Fibroblast of villous mesenchyme (primary cell): ENCODE measurements around the gene IFT27. TPM values are rescaled to one million over a fixed set of nuclear protein-coding genes. Genes with fewer than 3 reads are reported as not detected.
"Not testable (repeated sequence)": the region's sequence is repeated elsewhere in the genome, so short reads cannot be mapped to it uniquely, and the experiment has no call there.

Experiments
- DNase-seq: peaks from one replicate; pipeline ENCODE4 v3.0.0-alpha.2; 2010; ENCODE audit warnings: low read depth
- H3K4me3 ChIP-seq: 2 replicates; pipeline ENCODE4 v1.5.1; 2011; ENCODE audit warnings: low read depth, mild to moderate bottlenecking, low read length
- CTCF ChIP-seq: IDR thresholded peaks from 2 replicates; pipeline ENCODE4 v1.5.1; 2012; ENCODE audit warnings: low read depth, mild to moderate bottlenecking, low read length; ENCODE audit not compliant: insufficient read depth
- total RNA-seq: library from RNA; depleted of rRNA; stranded (reverse); fragments of >200 nt; gene quantifications from 2 replicates; pipeline ENCODE4 v1.2.3, GENCODE V29; 2012

The IFT27 gene
- total RNA-seq, 1 donor: 16.0 TPM

DNA sequence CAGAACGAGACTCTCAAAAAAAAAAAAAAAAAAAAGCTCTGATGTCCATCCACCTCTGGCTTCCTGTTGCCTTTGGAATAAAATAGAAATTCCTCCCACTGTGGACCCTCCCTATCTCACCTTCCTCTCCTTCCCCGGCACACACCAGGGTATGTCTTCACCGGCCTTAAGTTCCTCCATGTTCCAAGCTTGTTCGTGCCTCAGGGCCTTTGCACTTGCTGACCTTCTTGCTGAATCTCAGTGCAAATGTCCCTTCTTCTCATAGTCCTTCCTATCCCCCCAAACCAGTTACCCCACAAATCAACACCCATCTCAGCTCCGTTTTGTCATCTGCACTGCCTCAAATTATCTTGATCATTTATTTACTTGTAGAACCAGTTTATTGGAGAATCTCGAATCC is 20.6 kb downstream of the IFT27 start:
- H3K4me3 ChIP-seq: no peak overlapping the region
- no peak for TF ChIP-seq CTCF
- DNase-seq: no peak

DNA sequence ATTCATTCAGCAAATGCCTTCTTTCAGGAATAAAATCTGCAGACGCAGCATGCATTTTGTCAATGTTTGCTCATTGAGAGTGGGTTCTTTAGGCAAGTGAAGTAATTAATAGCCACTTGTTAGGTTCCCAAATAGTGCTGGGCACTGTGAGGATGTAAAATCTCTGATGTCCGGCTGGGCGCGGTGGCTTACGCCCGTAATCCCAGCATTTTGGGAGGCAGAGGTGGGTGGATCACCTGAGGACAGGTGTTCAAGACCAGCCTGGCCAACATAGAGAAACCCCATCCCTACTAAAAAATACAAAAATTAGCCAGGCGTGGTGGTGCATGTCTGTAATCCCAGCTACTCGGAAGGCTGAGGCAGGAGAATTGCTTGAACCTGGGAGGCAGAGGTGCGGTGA is 21.0 kb downstream of the IFT27 start:
- not testable (repeated sequence) for H3K4me3 ChIP-seq, DNase-seq

DNA sequence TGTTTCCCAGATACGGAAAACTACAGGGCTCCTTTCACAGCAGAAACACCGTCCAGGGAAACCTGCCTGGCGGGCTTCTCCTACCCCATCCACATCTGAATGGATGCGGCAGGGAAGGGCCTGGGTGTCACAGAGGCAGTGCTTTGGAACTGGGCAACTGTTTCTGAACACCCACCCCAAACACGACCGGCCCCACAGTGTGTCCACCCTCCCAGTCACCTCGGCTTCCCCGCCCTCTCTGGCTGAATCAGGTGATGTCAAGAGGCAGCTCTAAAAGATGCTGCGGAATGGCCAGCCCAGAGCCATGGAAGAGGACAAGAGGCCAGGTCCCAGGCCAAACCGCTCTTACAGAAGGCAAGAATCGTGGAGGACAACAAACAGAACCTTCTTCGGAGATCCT is 22.0 kb downstream of the IFT27 start:
- no peak for DNase-seq
- H3K4me3 ChIP-seq: no peak overlapping the region
- no peak for TF ChIP-seq CTCF

GRCh38 chr22:36753120-36753802 is 22.7 kb downstream of the IFT27 start:
- no peak overlapping the region for H3K4me3 ChIP-seq
- no peak for TF ChIP-seq CTCF
- no peak for DNase-seq

DNA sequence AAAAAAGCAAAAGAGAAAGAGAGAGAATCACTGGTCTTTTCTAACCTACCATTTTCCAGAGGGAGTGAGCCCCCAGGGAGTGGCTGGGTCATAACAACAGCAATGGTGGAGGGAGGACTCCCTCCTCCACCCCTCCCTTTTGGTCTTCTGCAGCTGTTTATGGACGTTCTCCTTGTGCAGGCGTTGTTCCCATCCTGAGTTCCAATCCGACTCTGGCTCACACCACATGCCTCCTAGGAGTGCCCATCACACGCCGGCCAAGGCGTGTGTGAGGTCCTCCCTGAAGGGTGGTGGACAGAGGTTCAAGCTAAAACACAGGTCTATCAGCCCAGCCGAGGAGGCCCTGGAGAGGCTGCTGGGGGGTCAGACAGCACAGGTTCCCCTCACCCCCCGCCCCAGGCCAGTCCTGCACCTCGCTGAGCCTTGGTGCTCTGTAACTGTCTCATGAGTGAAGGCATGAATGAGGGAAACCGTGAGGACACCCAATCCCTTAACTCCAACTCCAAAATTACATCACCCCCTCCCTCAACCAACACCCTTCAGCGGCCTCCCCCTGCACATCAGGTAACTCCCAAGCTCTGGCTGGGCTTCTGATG is 29.4 kb downstream of the IFT27 start:
- DNase-seq: no peak
- no peak for TF ChIP-seq CTCF

DNA sequence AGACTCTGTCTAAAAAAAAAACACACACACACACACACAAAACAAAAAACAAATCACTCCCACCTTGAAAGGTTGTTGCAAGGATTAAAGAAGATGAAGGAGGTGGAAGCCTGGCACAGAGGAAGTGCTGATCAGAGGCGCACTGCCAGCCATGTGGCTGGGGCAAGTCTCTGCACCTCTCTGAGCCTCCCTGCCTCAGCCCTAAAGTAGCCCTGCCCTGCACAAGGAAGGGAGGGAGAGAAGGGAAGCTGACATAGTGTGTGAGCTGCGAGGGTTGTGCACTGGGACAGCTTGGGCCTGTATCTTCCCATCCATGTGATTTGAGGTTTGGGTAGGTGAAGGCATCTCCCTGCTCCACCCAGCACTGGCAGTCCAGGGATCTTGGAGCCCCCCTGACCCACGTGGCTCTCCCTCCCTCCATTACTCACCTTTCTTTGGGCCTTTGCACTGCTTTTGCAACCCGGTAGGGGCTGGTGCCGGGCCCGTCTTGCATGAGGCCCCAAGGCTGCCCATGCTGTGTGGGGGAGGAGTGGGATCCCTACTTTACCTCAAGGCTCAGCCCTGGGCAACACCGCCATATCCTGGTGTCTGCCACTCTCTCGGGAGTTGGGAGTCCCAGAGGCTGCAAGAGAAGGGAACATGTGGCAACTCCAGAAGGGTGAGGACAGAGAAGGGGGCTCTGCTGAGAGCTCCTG is 30.5 kb downstream of the IFT27 start:
- no peak for TF ChIP-seq CTCF
- no peak for DNase-seq
- no peak overlapping the region for H3K4me3 ChIP-seq

More for the DNA sequence above, 29.4 kb downstream of the IFT27 start:
- H3K4me3 ChIP-seq: no peak overlapping the region

DNA sequence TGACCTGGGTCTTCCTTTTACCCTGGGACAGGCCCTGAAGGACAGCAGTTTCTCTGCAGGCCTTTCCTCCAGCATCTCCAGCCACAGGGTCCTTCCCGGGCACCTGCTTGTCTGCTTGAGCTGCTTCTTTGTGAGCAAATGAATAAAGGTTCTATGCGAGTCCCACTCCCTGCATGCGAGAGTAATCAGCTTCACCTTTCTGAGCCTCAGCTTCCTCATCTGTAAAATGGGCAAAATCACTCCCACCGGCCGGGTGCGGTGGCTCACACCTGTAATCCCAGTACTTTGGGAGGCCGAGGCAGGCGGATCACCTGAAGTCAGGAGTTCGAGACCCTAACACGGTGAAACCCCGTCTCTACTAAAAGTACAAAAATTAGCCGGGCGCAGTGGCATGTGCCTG is 31.1 kb downstream of the IFT27 start:
- no peak overlapping the region for H3K4me3 ChIP-seq
- TF ChIP-seq CTCF: no peak
- no peak for DNase-seq
